ENCODE data around the gene SF3B5.
"Not testable (repeated sequence)": the region's sequence is repeated elsewhere in the genome, so short reads cannot be mapped to it uniquely, and the experiment has no call there.

Gene SF3B5

DNA sequence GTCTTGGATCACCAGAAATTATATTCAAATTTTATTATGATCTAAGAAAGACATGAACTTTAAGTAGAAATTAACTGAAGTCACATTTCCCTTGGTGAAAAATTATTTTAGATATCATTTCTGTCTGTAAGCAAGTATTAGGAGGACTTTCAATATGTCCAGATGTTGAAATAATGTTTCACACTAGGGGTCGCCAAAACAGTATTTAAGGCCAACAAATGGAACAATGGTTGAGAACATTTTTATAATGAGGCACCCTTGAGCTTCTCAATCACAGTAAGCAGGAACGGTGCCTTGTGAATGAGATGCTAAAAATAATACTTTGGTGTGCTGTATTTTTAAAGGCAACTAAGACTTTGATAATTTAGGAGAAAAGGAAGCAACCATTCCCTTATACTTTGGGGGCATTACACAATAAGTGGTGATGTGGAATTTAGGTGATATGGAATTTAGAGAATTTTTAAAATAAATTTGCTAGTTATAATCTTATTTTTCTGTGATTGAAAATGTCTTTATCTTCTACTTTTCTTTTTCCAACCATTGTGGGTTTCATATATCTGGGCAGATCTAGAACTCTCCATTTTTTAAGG lies 9.6 kb upstream of the SF3B5 start:
- peak; percentile 60 for DNase-seq (ENCODE audit: low spot score)

DNA sequence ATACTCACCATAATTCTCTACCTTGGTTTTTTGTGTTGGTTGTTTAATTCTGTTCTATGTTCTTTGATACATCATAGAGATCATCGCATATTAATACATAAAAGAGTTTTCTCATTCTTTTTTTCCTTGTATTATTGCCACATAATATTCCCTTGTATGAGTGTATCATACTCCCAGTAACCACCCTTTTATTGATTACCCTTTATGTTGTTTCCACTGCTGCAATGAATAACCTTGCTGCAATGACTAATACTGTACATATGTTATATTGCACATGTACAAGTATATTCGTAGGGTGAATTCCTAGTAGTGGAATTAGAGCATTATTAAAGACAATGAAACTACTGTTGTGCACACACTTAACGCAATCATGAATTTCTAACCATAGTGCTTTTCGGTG lies 9.1 kb upstream of the SF3B5 start:
- no peak for DNase-seq (ENCODE audit: low spot score)

GRCh38 chr6:144103026-144103563 lies 7.7 kb upstream of the SF3B5 start:
- DNase-seq (ENCODE audit: low spot score), result no peak

DNA sequence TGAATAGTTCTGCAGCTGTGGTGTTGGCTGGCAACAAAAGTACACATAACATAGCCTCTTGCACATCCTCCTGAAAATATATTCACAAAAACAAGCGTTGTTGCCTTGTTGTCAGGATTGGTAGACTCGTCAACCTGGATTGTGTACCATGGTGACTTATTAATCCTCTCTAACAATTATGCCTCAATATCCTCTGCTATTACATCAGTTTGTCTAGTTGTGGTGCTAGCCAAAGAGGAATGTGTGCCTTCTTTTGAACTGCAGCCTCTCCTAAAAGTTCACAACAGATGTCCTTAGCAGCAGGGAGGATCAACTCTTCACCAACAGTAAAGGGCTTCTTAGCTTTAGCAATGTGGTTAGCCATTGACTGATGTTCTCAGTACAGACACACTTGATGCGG lies 3.6 kb upstream of the SF3B5 start:
- DNase-seq (ENCODE audit: low spot score), result no peak

GRCh38 chr6:144094731-144095133 lies 641 bp downstream of the SF3B5 start:
- DNase-seq (ENCODE audit: low spot score), result no peak

DNA sequence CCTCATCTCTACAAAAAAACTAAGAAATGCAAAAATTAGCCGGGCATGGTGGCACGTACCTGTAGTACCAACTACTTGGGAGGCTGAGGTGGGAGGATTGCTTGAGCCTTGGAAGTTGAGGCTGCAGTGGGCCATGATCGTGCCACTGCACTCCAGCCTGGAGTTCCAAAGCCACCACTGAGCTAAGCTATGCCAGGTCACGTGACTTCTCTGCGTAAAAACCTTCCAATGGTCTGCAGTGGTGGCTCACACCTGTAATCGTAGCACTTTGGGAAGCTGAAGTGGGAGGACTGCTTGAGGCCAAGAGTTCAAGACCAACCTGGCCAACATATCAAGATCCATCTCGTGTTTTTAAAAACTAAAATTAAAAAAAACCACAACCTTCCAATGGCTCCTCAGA lies 1.7 kb downstream of the SF3B5 start:
- DNase-seq (ENCODE audit: low spot score), result no peak

DNA sequence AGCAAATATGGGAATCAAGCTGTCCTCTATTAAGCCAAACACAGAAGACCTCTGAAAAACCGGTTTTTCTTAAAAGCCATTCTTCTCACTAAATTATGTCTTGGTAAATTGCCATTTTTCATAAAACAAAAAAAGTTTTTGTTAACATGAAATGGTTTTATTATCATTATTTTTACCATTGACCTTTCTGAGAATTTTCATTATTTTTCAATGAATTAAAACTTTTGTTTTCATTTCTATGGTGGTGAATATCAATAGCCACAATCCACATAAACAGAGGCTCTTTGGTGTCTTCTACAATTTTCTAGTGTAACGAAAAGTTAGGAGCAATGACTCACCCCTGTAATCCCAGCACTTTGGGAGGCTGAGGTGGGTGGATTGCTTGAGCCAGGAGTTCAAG lies 2.1 kb downstream of the SF3B5 start:
- no peak for DNase-seq (ENCODE audit: low spot score)

GRCh38 chr6:144090384-144090783 lies 5.0 kb downstream of the SF3B5 start:
- DNase-seq (ENCODE audit: low spot score), result no peak

DNA sequence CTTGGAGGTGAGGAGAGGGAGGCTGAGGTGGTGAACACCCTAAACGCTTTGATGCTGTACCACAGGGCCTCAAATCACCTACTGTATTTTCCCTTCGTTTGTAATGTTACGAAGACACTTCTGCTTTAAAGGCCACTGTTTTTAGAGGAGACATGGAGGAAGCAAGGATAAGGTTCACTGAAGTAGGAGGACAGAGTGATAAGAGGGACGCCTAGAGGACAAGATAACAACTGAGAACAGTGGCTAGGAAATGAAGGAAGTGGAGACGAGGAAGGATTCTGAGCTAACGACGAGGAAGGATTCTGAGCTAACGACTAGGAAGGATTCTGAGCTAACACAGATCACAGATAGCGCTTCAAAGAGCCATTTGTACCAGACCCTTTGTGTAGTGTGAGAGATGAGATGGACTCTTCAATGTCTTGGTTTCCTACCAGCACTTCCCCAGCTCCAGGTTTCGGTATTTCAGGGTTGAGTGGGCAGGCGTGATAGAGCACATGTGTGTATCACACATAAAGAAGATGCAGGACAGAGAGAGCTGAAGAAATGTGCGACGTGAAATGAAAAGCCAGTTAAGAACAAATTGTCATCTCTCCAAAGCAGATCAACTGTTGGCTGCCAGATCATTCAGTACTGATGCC lies 7.5 kb downstream of the SF3B5 start:
- no peak for DNase-seq (ENCODE audit: low spot score)

DNA sequence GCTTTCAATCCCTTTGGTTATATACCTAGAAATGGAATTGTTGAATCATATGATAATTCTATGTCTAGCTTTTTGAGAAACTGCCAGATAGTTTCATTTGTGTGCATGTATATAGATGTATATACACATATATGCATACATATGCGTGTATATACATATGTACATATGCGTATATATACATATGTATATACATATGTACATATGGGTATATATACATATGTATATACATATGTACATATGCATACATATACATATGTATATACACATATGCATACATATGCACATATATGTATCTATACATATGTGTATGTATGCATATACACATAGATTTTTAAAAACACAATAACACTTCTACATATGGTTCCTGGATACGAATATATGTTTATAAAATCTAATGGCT lies 8.4 kb downstream of the SF3B5 start:
- no peak for DNase-seq (ENCODE audit: low spot score)

DNA sequence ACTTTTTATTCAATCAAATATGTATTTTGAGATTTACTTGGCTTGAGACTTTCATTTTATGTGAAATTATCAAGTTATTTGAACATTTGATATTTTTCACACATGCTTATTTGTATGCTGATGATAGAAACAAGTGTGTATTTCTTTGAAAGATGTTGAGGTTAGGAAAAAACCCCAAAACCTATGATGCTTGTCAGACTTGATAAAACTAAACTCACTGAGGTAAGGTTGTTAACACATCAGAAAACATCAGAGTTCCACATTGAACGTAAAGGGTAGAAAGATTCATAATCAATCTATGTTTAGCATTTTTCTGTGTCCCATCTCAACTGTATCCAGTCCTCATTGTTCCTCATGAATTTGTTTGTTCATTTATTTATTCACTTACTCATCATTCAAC lies 12.2 kb downstream of the SF3B5 start:
- DNase-seq (ENCODE audit: low spot score), result no peak

DNA sequence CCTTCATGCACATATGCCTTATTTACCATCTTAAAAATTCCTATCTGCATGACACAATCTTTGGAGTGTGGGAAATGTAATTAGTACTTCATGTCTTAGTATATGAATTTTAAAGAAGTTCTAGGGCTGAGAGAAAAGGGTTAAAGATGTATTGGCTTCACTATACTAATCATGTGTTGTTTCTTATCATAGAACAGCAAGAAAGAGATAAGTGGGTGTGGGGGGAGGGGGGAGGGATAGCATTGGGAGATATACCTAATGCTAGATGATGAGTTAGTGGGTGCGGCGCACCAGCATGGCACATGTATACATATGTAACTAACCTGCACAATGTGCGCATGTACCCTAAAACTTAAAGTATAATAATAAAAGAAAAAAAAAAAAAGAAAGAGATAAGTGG lies 13.0 kb downstream of the SF3B5 start:
- not testable (repeated sequence) for DNase-seq (ENCODE audit: low spot score)

DNA sequence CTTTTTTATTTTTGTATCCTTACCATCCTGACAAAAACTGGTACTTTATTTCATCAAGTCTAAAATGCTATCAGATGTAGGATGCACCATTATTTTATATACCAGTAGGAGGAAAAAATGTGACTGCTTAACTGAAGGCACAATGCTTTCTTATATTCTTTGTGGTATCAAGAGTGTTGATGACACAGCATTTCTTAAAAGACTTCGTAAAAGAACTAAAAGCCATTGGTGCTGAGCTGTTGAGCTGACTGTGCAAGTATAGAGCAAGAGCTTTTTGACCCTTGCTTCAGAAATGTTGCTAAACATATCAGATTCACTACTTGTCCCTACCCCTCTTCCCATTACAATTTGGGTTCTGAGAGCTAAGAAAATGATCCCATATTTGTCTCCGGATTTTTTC lies 17.5 kb downstream of the SF3B5 start:
- no peak for DNase-seq (ENCODE audit: low spot score)

DNA sequence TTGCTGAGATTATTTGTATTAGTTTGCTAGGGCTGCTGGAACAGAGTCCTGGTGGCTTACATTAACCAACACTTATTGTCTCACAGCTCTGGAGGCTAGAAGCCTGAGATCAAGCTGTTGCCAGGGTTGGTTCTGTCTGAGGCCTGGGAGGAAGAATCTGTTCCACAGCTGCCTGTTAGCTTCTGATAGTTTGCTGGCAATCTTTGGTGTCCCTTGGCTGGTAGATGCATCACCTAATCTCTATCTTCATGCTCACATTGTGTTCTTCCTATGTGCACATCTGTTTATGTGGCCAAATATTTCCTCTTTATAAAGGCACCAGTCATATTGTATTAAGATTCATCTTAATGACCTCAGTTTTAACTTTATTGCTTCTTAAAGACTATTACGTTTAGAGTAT lies 19.5 kb downstream of the SF3B5 start:
- no peak for DNase-seq (ENCODE audit: low spot score)

- DNase-seq (ENCODE audit: low spot score), result no peak
These were observed 20.2 kb downstream of the SF3B5 start for GRCh38 chr6:144075187-144075586.

- DNase-seq (ENCODE audit: low spot score), result no peak
These were observed 22.3 kb downstream of the SF3B5 start for GRCh38 chr6:144073024-144073423.

- DNase-seq (ENCODE audit: low spot score), result no peak
These were observed 25.9 kb downstream of the SF3B5 start for GRCh38 chr6:144069506-144069905.

DNA sequence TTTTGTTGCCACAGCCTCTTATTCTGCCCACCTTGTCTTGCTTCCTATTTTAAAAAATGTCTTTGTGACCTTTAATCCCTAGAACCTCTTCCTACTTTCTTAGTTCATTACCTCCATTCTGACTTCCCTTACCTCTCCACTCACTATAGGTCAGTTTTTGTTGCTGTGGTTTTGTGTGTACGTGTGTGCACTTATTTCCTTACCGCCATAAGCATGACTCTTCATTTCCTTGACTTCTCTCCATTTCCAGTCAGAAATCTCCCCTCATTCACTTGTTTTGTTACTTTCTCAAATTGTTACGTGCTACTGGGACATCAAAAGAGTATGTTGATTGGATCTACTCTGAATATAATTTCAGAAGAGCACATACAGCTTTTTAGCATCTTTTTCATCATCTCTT lies 26.6 kb downstream of the SF3B5 start:
- DNase-seq (ENCODE audit: low spot score), result no peak

GRCh38 chr6:144066741-144067484 lies 28.5 kb downstream of the SF3B5 start:
- no peak for DNase-seq (ENCODE audit: low spot score)

DNA sequence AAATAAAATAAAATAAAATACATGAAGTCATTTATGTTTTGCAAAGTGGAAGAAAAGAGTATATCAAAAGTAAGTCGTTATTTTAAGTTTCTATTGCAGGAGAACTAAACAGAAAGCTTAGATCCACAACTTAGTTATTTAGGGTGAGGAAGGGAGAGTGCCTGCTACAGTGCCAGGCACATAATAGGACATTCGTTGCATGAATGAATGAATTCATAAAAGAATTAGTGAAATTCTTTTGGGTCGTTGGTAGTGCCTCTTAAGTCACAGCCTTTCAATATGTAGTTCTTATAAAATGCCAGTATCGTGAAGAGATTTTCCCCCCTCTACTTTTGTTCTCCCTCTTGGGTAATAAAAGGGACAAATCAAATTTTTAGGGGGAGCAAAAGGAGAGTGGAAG lies 29.1 kb downstream of the SF3B5 start:
- no peak for DNase-seq (ENCODE audit: low spot score)

GRCh38 chr6:144065213-144065660 lies 30.1 kb downstream of the SF3B5 start:
- no peak for DNase-seq (ENCODE audit: low spot score)

DNA sequence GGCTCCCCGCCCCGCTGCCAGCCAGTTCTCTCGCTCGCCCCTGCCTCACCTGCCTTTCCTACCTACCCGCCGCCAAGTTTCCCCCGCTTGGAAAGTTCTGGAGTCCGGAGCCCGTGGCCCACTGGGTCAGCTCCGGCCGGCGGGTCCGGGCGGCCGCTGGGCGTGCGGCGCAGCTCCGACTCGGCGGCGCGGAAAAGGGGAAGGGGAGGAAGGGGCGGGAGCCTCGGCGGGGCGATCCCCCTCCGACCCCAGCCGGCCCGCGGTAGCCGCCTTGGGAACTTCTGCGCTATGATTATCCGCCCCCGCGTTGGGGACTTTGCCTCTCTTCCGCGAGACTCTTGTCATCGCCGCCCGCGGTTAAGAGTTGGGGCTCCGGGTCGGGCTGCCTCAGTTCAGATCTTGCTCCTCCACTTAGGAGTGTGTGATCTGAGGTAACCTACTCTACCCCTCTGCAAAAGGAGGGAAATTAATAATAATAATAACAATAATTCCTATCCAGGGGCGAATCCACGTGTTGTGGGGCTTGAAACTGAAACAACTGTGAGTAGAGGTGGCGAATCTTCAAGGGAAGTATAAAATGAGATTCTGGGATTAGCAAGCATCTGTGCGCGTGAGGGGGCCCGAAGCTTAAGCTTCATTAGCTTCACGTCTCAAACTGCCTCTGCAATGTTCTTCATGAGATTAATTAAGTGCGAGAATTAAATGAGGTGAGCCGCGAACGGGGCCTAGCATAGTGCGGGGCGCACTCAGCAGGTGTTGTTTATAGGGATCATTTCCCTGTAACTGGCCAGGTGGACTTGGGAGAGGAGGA lies 30.8 kb downstream of the SF3B5 start:
- peak; percentile 67 for DNase-seq (ENCODE audit: low spot score)

All from iPS-NIHi11 (cell line).